ENCODE measurements around the gene TRIM2. TPM values are rescaled to one million over a fixed set of nuclear protein-coding genes. Genes with fewer than 3 reads are reported as not detected.

Gene TRIM2
- total and polyA plus RNA-seq, 2 experiments from 2014 or later: 22.0 to 61.5 TPM

DNA sequence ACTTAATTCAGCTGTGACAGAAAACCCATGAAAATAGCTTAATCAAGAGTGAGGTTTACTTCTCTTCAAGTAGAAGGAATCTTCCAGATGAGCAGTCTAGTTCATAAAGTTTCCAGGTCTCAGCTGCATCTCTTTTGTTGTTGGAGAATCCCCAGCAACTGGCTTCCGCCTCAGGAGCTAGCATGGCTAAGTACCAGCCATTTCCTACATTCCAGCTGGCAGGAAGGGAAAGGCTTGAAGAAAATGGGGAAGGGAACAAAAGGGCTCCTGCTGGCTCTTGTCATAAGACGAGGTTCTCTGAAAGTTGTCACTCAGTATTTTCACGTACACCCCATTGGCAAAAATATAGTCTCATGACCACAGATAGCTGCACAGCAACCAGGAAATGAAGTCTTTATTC, 27.3 kb upstream of the TRIM2 start:
- Histone ChIP-seq H2AFZ (peak overlapping the region; percentile 11), H3K27me3 (ENCODE audit: insufficient read depth) (no peaks in the 10 kb centered on the region), H3K27ac (ENCODE audit: low read depth) (no peak overlapping the region), H3K4me1 (ENCODE audit: insufficient read depth) (peaks cover 19% of the 10 kb centered on the region; the same call in 1 of the 2 replicates), H3K9me2 (ENCODE audit: insufficient read depth) (no peaks in the 10 kb centered on the region), H3K79me2 (replicated peaks; ENCODE audit: insufficient read depth) (no peaks in the 10 kb centered on the region), H3F3A (replicated peaks; ENCODE audit: low read depth) (0 out of 2 replicates have a peak, but pooled peaks cover 9% of the 10 kb centered on the region), H3K36me3 (ENCODE audit: insufficient read depth) (no peaks in the 10 kb centered on the region), H4K20me1 (replicated peaks; ENCODE audit: insufficient read depth) (no peaks in the 10 kb centered on the region), H3K4me2 (no peak overlapping the region), H3K4me3 (no peak overlapping the region)
- no peak overlapping the region for H3K27ac Mint-ChIP-seq
- no peak overlapping the region for H3K4me3 Mint-ChIP-seq
- no peaks in the 10 kb centered on the region for H3K9me3 Mint-ChIP-seq
- DNase-seq (ENCODE audit: low spot score) (peak; percentile 52), ATAC-seq (no peak)
- H3K36me3 Mint-ChIP-seq (ENCODE audit: low read depth): no peaks in the 10 kb centered on the region
- H3K4me1 Mint-ChIP-seq: peaks cover 27% of the 10 kb centered on the region
- TF ChIP-seq, protein P1, sequence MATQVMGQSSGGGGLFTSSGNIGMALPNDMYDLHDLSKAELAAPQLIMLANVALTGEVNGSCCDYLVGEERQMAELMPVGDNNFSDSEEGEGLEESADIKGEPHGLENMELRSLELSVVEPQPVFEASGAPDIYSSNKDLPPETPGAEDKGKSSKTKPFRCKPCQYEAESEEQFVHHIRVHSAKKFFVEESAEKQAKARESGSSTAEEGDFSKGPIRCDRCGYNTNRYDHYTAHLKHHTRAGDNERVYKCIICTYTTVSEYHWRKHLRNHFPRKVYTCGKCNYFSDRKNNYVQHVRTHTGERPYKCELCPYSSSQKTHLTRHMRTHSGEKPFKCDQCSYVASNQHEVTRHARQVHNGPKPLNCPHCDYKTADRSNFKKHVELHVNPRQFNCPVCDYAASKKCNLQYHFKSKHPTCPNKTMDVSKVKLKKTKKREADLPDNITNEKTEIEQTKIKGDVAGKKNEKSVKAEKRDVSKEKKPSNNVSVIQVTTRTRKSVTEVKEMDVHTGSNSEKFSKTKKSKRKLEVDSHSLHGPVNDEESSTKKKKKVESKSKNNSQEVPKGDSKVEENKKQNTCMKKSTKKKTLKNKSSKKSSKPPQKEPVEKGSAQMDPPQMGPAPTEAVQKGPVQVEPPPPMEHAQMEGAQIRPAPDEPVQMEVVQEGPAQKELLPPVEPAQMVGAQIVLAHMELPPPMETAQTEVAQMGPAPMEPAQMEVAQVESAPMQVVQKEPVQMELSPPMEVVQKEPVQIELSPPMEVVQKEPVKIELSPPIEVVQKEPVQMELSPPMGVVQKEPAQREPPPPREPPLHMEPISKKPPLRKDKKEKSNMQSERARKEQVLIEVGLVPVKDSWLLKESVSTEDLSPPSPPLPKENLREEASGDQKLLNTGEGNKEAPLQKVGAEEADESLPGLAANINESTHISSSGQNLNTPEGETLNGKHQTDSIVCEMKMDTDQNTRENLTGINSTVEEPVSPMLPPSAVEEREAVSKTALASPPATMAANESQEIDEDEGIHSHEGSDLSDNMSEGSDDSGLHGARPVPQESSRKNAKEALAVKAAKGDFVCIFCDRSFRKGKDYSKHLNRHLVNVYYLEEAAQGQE (IDR thresholded peaks at IDR 0.05; ENCODE audit: unreplicated experiment): no peak
- TF ChIP-seq CREB1 (CRISPR knock-in tag; IDR thresholded peaks at IDR 0.05; ENCODE audit: low read depth): no peak
- no peak for TF ChIP-seq NANOG (IDR thresholded peaks at IDR 0.05; ENCODE audit: borderline replicate concordance)
- TF ChIP-seq JUNB (IDR thresholded peaks at IDR 0.05; ENCODE audit: unreplicated experiment): no peak
- TF ChIP-seq EZH2phosphoT487 (IDR thresholded peaks at IDR 0.05; ENCODE audit: unreplicated experiment): no peak
- no peak for TF ChIP-seq ZNF331 (CRISPR knock-in tag; IDR thresholded peaks at IDR 0.05; ENCODE audit: low read depth)
- TF ChIP-seq ZNF462 (CRISPR knock-in tag; IDR thresholded peaks at IDR 0.05): no peak
- no peak for TF ChIP-seq ZNF114 (CRISPR knock-in tag; IDR thresholded peaks at IDR 0.05)
- TF ChIP-seq, protein P2, sequence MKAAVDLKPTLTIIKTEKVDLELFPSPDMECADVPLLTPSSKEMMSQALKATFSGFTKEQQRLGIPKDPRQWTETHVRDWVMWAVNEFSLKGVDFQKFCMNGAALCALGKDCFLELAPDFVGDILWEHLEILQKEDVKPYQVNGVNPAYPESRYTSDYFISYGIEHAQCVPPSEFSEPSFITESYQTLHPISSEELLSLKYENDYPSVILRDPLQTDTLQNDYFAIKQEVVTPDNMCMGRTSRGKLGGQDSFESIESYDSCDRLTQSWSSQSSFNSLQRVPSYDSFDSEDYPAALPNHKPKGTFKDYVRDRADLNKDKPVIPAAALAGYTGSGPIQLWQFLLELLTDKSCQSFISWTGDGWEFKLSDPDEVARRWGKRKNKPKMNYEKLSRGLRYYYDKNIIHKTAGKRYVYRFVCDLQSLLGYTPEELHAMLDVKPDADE (IDR thresholded peaks at IDR 0.05): no peak
- TF ChIP-seq POLR2AphosphoS5 (IDR thresholded peaks at IDR 0.05; ENCODE audit: low read depth): no peak
- TF ChIP-seq EZH2 (IDR thresholded peaks at IDR 0.05; ENCODE audit: low read depth, unreplicated experiment): no peak
- no peak for TF ChIP-seq STAT1 (IDR thresholded peaks at IDR 0.05; ENCODE audit: unreplicated experiment)
- no peak for TF ChIP-seq CTCF (conservative IDR thresholded peaks at IDR 0.05; ENCODE audit: low read depth in 2 of 2)
- H3K27me3 Mint-ChIP-seq (ENCODE audit: insufficient read depth, low read depth, poor library complexity): peaks cover 6% of the 10 kb centered on the region
